Endothelial cell (in vitro differentiated cells): ENCODE measurements around the gene PLXNC1. TPM values are rescaled to one million over a fixed set of nuclear protein-coding genes. Genes with fewer than 3 reads are reported as not detected.

ENCODE experiments used
- DNase-seq: peaks from one replicate; pipeline ENCODE4 v3.0.0; 2021; ENCODE audit warnings: low spot score
- H3K27ac Mint-ChIP-seq: one replicate; pipeline ENCODE4 v1.8.0; 2021; ENCODE audit warnings: mixed read lengths, inconsistent platforms; ENCODE audit not compliant: unreplicated experiment
- H3K27me3 Mint-ChIP-seq: one replicate; pipeline ENCODE4 v1.8.0; 2021; ENCODE audit warnings: mild to moderate bottlenecking, moderate library complexity, mixed read lengths, inconsistent platforms; ENCODE audit not compliant: unreplicated experiment
- H3K36me3 Mint-ChIP-seq: one replicate; pipeline ENCODE4 v1.8.0; 2021; ENCODE audit warnings: mild to moderate bottlenecking, low read depth, mixed read lengths, inconsistent platforms; ENCODE audit not compliant: unreplicated experiment
- H3K4me1 Mint-ChIP-seq: one replicate; pipeline ENCODE4 v1.8.0; 2021; ENCODE audit warnings: mild to moderate bottlenecking, mixed read lengths, inconsistent platforms; ENCODE audit not compliant: unreplicated experiment
- H3K4me3 Mint-ChIP-seq: one replicate; pipeline ENCODE4 v1.8.0; 2021; ENCODE audit warnings: mild to moderate bottlenecking, mixed read lengths, inconsistent platforms; ENCODE audit not compliant: unreplicated experiment
- H3K9me3 Mint-ChIP-seq: one replicate; pipeline ENCODE4 v1.8.0; 2021; ENCODE audit warnings: mixed read lengths, inconsistent platforms; ENCODE audit not compliant: unreplicated experiment
- CTCF ChIP-seq: fragments of 200-600 bp; sonication (generic); IDR thresholded peaks from one replicate; pipeline ENCODE4 v1.5.0; 2021; ENCODE audit warnings: antibody characterized with exemption; ENCODE audit not compliant: unreplicated experiment
- total RNA-seq: library from RNA; stranded (reverse); fragmentation: NEBNext Ultra II Directional; extraction: Animal tissue kit (Norgen Biotek cat#: 25700); gene quantifications from one replicate; pipeline ENCODE4 v1.2.1, GENCODE V29; 2021; ENCODE audit not compliant: unreplicated experiment

Gene PLXNC1
- total RNA-seq, 1 donor from 2014 or later = 1.1 TPM

- Mint-ChIP-seq H3K27me3 (peaks cover 19% of the 10 kb centered on the region), H3K4me3 (no peak overlapping the region), H3K4me1 (no peaks in the 10 kb centered on the region), H3K27ac (no peak overlapping the region), H3K36me3 (peaks cover 5% of the 10 kb centered on the region), H3K9me3 (no peaks in the 10 kb centered on the region)
- TF ChIP-seq CTCF = no peak
- DNase-seq = no peak
These were observed 50.1 kb downstream of the PLXNC1 start for GRCh38 chr12:94198469-94198868.

- Mint-ChIP-seq H3K27me3 (peaks cover 15% of the 10 kb centered on the region), H3K4me1 (no peaks in the 10 kb centered on the region), H3K36me3 (peaks cover 5% of the 10 kb centered on the region), H3K27ac (no peak overlapping the region), H3K4me3 (no peak overlapping the region), H3K9me3 (no peaks in the 10 kb centered on the region)
- DNase-seq = no peak
- TF ChIP-seq CTCF = no peak
These were observed 50.5 kb downstream of the PLXNC1 start for GRCh38 chr12:94198872-94199271.

- no peak for DNase-seq
- H3K36me3 Mint-ChIP-seq = peaks cover 5% of the 10 kb centered on the region
These were observed 51.7 kb downstream of the PLXNC1 start for GRCh38 chr12:94200069-94200468.

GRCh38 chr12:94200695-94201094 is 52.3 kb downstream of the PLXNC1 start:
- Mint-ChIP-seq H3K27ac (no peak overlapping the region), H3K9me3 (no peaks in the 10 kb centered on the region), H3K4me3 (no peak overlapping the region), H3K36me3 (peaks cover 3% of the 10 kb centered on the region), H3K27me3 (peaks cover 9% of the 10 kb centered on the region), H3K4me1 (no peaks in the 10 kb centered on the region)
- no peak for TF ChIP-seq CTCF
- DNase-seq = no peak

More at GRCh38 chr12:94200069-94200468, 51.7 kb downstream of the PLXNC1 start:
- Mint-ChIP-seq H3K4me3 (no peak overlapping the region), H3K27ac (no peak overlapping the region), H3K4me1 (no peaks in the 10 kb centered on the region), H3K9me3 (no peaks in the 10 kb centered on the region), H3K27me3 (peaks cover 14% of the 10 kb centered on the region)
- no peak for TF ChIP-seq CTCF

- Mint-ChIP-seq H3K9me3 (no peaks in the 10 kb centered on the region), H3K36me3 (no peaks in the 10 kb centered on the region), H3K4me3 (no peak overlapping the region), H3K27ac (no peak overlapping the region), H3K27me3 (peaks cover 1% of the 10 kb centered on the region), H3K4me1 (no peaks in the 10 kb centered on the region)
- TF ChIP-seq CTCF = no peak
- DNase-seq = no peak
These were observed 54.1 kb downstream of the PLXNC1 start for GRCh38 chr12:94202245-94203180.
